RWPE2 (cell line): ENCODE measurements around the gene KPNA3.

Experiments
- ATAC-seq: fragments of 200-7000 bp; cut with Tn5 transposase; 3 replicates; pipeline ENCODE4 v1.9.1; 2021; ENCODE audit warnings: low read depth
- DNase-seq: peaks from one replicate; pipeline ENCODE4 v3.0.0-alpha.2; 2020; ENCODE audit warnings: low spot score
- H3K27ac ChIP-seq: fragments of 450-650 bp; 2 replicates; pipeline ENCODE4 v1.5.1; 2017; ENCODE audit warnings: mild to moderate bottlenecking; ENCODE audit not compliant: poor library complexity, severe bottlenecking
- H3K27me3 ChIP-seq: fragments of 250-450 bp; sonication (Bioruptor Pico); 2 replicates; pipeline ENCODE4 v1.5.1; 2021; ENCODE audit warnings: mild to moderate bottlenecking, moderate library complexity; ENCODE audit not compliant: insufficient read depth, poor library complexity, severe bottlenecking
- H3K36me3 ChIP-seq: fragments of 250-450 bp; sonication (Bioruptor Pico); 2 replicates; pipeline ENCODE4 v1.5.1; 2020; ENCODE audit warnings: low read depth, mild to moderate bottlenecking, moderate library complexity
- H3K4me1 ChIP-seq: fragments of 250-450 bp; sonication (Bioruptor Pico); 2 replicates; pipeline ENCODE4 v1.5.1; 2021; ENCODE audit warnings: mild to moderate bottlenecking, moderate library complexity; ENCODE audit not compliant: insufficient read depth, poor library complexity, severe bottlenecking
- H3K4me3 ChIP-seq: fragments of 250-450 bp; sonication (Bioruptor Pico); 2 replicates; pipeline ENCODE4 v1.5.1; 2021; ENCODE audit warnings: mild to moderate bottlenecking, moderate library complexity; ENCODE audit not compliant: severe bottlenecking
- H3K9me3 ChIP-seq: fragments of 250-450 bp; sonication (Bioruptor Pico); 2 replicates; pipeline ENCODE4 v1.5.1; 2021; ENCODE audit warnings: mild to moderate bottlenecking, moderate library complexity; ENCODE audit not compliant: severe bottlenecking
- CTCF ChIP-seq: fragments of 450-650 bp; IDR thresholded peaks from one replicate; pipeline ENCODE4 v1.5.1; 2017; ENCODE audit warnings: mild to moderate bottlenecking, moderate library complexity; ENCODE audit not compliant: poor library complexity, severe bottlenecking

The KPNA3 gene

GRCh38 chr13:49653478-49653877, 139.0 kb downstream of the KPNA3 start:
- Histone ChIP-seq H3K9me3 (no peaks in the 10 kb centered on the region), H3K4me1 (no peaks in the 10 kb centered on the region), H3K4me3 (no peak overlapping the region), H3K27me3 (no peaks in the 10 kb centered on the region), H3K27ac (no peak overlapping the region), H3K36me3 (no peaks in the 10 kb centered on the region)
- ATAC-seq, result no peak
- no peak for DNase-seq
- TF ChIP-seq CTCF, result no peak

- peak; percentile 61 for TF ChIP-seq CTCF
- no peak overlapping the region for H3K4me3 ChIP-seq
- H3K36me3 ChIP-seq, result no peaks in the 10 kb centered on the region
- H3K4me1 ChIP-seq, result no peaks in the 10 kb centered on the region
- H3K9me3 ChIP-seq, result no peaks in the 10 kb centered on the region
- ATAC-seq (peak; percentile 81), DNase-seq (no peak)
- H3K27ac ChIP-seq, result no peak overlapping the region
- H3K27me3 ChIP-seq, result no peaks in the 10 kb centered on the region
Observed at GRCh38 chr13:49652355-49653305, 139.9 kb downstream of the KPNA3 start.

- Histone ChIP-seq H3K4me1 (no peaks in the 10 kb centered on the region), H3K36me3 (no peaks in the 10 kb centered on the region), H3K4me3 (no peak overlapping the region), H3K27ac (no peak overlapping the region), H3K9me3 (no peaks in the 10 kb centered on the region), H3K27me3 (no peaks in the 10 kb centered on the region)
- no peak for TF ChIP-seq CTCF
- ATAC-seq (no peak), DNase-seq (no peak)
Observed at GRCh38 chr13:49651570-49652354, 140.7 kb downstream of the KPNA3 start.

- no peak for ATAC-seq
- Histone ChIP-seq H3K4me1 (no peaks in the 10 kb centered on the region), H3K27ac (no peak overlapping the region), H3K4me3 (no peak overlapping the region), H3K27me3 (no peaks in the 10 kb centered on the region), H3K9me3 (no peaks in the 10 kb centered on the region), H3K36me3 (no peaks in the 10 kb centered on the region)
- no peak for TF ChIP-seq CTCF
- no peak for DNase-seq
Observed at GRCh38 chr13:49649963-49650312, 142.5 kb downstream of the KPNA3 start.
